GM23248 (cell line): Measurements from ENCODE around the gene C15orf40.

ENCODE experiments used
- EZH2 ChIP-seq: fragments of 200-600 bp; sonication (generic); IDR thresholded peaks from 2 replicates; pipeline ENCODE4 v1.6.1; 2018; ENCODE audit warnings: antibody characterized with exemption, mild to moderate bottlenecking; ENCODE audit not compliant: insufficient read depth, poor library complexity, severe bottlenecking
- EZH2phosphoT487 ChIP-seq: fragments of 200-600 bp; sonication (generic); IDR thresholded peaks from 2 replicates; pipeline ENCODE4 v1.6.1; 2018; ENCODE audit warnings: antibody characterized with exemption, moderate library complexity, mild to moderate bottlenecking, low read depth; ENCODE audit not compliant: insufficient read depth

DNA sequence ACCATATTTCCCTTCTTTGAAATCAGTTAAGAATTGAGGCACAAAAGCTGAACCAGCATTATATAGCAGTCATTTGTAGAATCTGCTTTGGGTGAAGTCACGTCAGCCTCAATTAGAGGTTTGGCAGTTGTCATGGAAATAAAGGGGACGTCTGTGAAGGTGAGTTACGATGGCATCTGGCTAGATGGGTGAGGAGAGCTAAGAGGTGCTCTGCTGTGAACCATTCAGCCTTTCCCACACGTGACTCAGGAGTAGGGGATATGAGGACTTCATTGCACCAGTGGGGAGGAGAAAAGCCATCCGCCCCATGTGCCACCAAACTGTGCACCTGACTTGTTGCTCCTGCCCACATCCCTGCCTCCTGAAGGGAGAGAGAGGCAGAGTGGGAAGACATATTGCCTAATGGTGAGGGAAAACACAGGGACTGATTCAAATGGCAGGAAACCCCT is 2.8 kb upstream of the C15orf40 start:
- TF ChIP-seq EZH2phosphoT487 = no peak
- no peak for TF ChIP-seq EZH2
